ENCODE data around the gene LRRC46.

GRCh38 chr17:47852113-47852949 is 20.9 kb downstream of the LRRC46 start:
- peak in 1 of 2 donors; percentile 46 for TF ChIP-seq POLR2AphosphoS5 (IDR thresholded peaks at IDR 0.05)
- TF ChIP-seq POLR2A (IDR thresholded peaks at IDR 0.05; ENCODE audit: low read depth): no peak
- TF ChIP-seq CTCF (IDR thresholded peaks at IDR 0.05): no peak
- TF ChIP-seq EP300 (IDR thresholded peaks at IDR 0.05): no peak

Data from esophagus muscularis mucosa (tissue), 4 donors.